Epithelial cell of alveolus of lung (primary cell): ENCODE measurements around the gene CREB3L2. TPM values are rescaled to one million over a fixed set of nuclear protein-coding genes. Genes with fewer than 3 reads are reported as not detected.

Source experiments
- total RNA-seq: library from RNA; depleted of rRNA; stranded (reverse); fragments of >200 nt; gene quantifications from 2 replicates; pipeline ENCODE4 v1.2.1, GENCODE V29; 2015

CREB3L2 gene
- 49.8 and 65.7 TPM in 2 replicates for total RNA-seq

GRCh38 chr7:138001529-138002095 lies at the start of gene CREB3L2:
Gene CREB3L2 (minus strand): TSS chr7:138002086. CDS start chr7:138001705, 381 bp downstream.

DNA sequence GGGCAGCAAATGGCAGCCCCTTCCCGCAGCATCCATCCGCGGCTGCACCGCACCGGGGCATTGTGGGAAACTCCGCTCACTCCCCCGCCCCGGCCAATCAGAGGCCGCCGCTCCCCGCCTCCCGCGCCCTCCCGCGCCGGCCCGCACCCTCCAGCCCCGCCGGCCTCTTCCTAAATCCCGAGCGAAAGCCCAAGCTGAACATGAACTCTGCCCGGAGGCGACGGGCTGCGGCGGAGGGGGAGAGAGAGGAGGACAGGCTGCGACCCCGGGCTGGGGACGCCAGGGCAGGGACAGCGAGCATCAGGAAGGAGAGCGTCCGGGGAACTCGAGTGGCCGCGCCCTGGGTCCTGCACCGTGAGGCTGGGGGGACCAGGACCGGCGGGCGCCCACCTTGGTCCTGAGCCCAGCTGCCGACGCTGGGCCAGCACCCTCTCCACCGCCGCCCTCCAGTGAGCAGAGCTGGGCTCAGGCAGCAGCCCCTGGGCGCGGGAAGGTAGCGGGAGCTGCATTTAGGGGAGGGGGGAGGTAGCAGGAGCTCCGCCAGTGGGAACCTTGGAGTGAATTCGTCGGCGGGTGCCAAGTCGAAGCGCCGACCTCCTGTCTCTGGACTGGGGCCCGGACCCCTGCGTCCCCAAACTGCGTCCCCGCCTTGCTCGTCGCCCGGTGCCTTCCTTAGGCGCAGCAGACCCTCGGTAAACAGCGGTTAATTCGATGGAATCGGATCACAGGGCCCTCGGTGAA lies 154.9 kb downstream of the CREB3L2 start, which contains the start of gene DGKI:
DGKI (minus strand) TSS at position 148 of the 741 bp plus-strand sequence.

Other genes starting within 250 kb of the CREB3L2 start
- gene DGKI, start 155.1 kb downstream of the CREB3L2 start, total RNA-seq = 0.40 and 3.9 TPM in 2 replicates
- gene AKR1D1, start 74.4 kb upstream of the CREB3L2 start, total RNA-seq = not detected in 2 replicates